ENCODE data around the gene TMEM63A. TPM values are rescaled to one million over a fixed set of nuclear protein-coding genes. Genes with fewer than 3 reads are reported as not detected.

The TMEM63A gene
- total and polyA plus RNA-seq, 2 of the 13 experiments (the other 11 are each of a cell fraction or from before 2014, with no cell fraction given): 23.9 to 53.3 TPM

GRCh38 chr1:225845571-225846259, 36.5 kb downstream of the TMEM63A start (continued):
- TF ChIP-seq ZNF777 (CRISPR knock-in tag; IDR thresholded peaks at IDR 0.05) (no peak), NFIC (IDR thresholded peaks at IDR 0.05; ENCODE audit: low read length) (no peak), JARID2 (CRISPR knock-in tag; IDR thresholded peaks at IDR 0.05; ENCODE audit: insufficient replicate concordance) (no peak), SATB2 (CRISPR knock-in tag; IDR thresholded peaks at IDR 0.05) (no peak), CBFB (CRISPR knock-in tag; IDR thresholded peaks at IDR 0.05) (0 out of 2 replicates have a peak, but pooled peaks have one; percentile 32), STAG1 (CRISPR knock-in tag; IDR thresholded peaks at IDR 0.05) (peak; percentile 92), DMTF1 (CRISPR knock-in tag; IDR thresholded peaks at IDR 0.05) (no peak), ZNF24 (IDR thresholded peaks at IDR 0.05) (no peak), ISX (CRISPR knock-in tag; conservative IDR thresholded peaks at IDR 0.05) (no peak), RARG (CRISPR knock-in tag; IDR thresholded peaks at IDR 0.05; ENCODE audit: low read depth) (no peak), ZBTB7A (CRISPR knock-in tag; IDR thresholded peaks at IDR 0.05) (no peak), RELA (CRISPR knock-in tag; IDR thresholded peaks at IDR 0.05) (0 out of 2 replicates have a peak, but pooled peaks have one; percentile 21), ZNF75D (CRISPR knock-in tag; IDR thresholded peaks at IDR 0.05; ENCODE audit: borderline replicate concordance) (no peak), POLR2G (IDR thresholded peaks at IDR 0.05; ENCODE audit: low read depth, low read length) (peak; percentile 47; the same call in 1 of the 2 replicates), NFKBIZ (CRISPR knock-in tag; IDR thresholded peaks at IDR 0.05) (no peak), ZNF629 (CRISPR knock-in tag; conservative IDR thresholded peaks at IDR 0.05) (no peak), PPARG (CRISPR knock-in tag; conservative IDR thresholded peaks at IDR 0.05) (no peak), BORCS8-MEF2B (CRISPR knock-in tag; IDR thresholded peaks at IDR 0.05) (0 out of 2 replicates have a peak, but pooled peaks have one; percentile 50), PCBP2 (optimal IDR thresholded peaks at IDR 0.05; ENCODE audit: low read depth, low read length, poor library complexity, severe bottlenecking) (no peak), DMAP1 (CRISPR knock-in tag; IDR thresholded peaks at IDR 0.05) (no peak), NRL (CRISPR knock-in tag; IDR thresholded peaks at IDR 0.05; ENCODE audit: borderline replicate concordance) (peak; percentile 61; the same call in 1 of the 2 replicates)
- TF ChIP-seq, protein P1, sequence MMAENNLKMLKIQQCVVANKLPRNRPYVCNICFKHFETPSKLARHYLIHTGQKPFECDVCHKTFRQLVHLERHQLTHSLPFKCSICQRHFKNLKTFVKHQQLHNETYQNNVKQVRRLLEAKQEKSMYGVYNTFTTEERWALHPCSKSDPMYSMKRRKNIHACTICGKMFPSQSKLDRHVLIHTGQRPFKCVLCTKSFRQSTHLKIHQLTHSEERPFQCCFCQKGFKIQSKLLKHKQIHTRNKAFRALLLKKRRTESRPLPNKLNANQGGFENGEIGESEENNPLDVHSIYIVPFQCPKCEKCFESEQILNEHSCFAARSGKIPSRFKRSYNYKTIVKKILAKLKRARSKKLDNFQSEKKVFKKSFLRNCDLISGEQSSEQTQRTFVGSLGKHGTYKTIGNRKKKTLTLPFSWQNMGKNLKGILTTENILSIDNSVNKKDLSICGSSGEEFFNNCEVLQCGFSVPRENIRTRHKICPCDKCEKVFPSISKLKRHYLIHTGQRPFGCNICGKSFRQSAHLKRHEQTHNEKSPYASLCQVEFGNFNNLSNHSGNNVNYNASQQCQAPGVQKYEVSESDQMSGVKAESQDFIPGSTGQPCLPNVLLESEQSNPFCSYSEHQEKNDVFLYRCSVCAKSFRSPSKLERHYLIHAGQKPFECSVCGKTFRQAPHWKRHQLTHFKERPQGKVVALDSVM (CRISPR knock-in tag; IDR thresholded peaks at IDR 0.05): 0 out of 2 replicates have a peak, but pooled peaks have one; percentile 28
- TF ChIP-seq, protein P2, sequence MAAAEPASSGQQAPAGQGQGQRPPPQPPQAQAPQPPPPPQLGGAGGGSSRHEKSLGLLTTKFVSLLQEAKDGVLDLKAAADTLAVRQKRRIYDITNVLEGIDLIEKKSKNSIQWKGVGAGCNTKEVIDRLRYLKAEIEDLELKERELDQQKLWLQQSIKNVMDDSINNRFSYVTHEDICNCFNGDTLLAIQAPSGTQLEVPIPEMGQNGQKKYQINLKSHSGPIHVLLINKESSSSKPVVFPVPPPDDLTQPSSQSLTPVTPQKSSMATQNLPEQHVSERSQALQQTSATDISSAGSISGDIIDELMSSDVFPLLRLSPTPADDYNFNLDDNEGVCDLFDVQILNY (CRISPR knock-in tag; conservative IDR thresholded peaks at IDR 0.05): no peak
- TF ChIP-seq, protein P3, sequence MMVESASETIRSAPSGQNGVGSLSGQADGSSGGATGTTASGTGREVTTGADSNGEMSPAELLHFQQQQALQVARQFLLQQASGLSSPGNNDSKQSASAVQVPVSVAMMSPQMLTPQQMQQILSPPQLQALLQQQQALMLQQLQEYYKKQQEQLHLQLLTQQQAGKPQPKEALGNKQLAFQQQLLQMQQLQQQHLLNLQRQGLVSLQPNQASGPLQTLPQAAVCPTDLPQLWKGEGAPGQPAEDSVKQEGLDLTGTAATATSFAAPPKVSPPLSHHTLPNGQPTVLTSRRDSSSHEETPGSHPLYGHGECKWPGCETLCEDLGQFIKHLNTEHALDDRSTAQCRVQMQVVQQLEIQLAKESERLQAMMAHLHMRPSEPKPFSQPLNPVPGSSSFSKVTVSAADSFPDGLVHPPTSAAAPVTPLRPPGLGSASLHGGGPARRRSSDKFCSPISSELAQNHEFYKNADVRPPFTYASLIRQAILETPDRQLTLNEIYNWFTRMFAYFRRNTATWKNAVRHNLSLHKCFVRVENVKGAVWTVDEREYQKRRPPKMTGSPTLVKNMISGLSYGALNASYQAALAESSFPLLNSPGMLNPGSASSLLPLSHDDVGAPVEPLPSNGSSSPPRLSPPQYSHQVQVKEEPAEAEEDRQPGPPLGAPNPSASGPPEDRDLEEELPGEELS (CRISPR knock-in tag; IDR thresholded peaks at IDR 0.05): no peak

Data from HepG2 (cell line).